Left forelimb (tissue), 1 donor: ENCODE data around the gene PDZD4.

Source experiments
- DNase-seq: peaks from one replicate; pipeline ENCODE4 v3.0.0-alpha.2; 2018; ENCODE audit warnings: low spot score

Gene PDZD4

GRCh38 chrX:153755136-153755535 is 75.2 kb downstream of the PDZD4 start:
- DNase-seq = no peak
